Measurements from ENCODE around the gene HCFC1R1.

The HCFC1R1 gene

DNA sequence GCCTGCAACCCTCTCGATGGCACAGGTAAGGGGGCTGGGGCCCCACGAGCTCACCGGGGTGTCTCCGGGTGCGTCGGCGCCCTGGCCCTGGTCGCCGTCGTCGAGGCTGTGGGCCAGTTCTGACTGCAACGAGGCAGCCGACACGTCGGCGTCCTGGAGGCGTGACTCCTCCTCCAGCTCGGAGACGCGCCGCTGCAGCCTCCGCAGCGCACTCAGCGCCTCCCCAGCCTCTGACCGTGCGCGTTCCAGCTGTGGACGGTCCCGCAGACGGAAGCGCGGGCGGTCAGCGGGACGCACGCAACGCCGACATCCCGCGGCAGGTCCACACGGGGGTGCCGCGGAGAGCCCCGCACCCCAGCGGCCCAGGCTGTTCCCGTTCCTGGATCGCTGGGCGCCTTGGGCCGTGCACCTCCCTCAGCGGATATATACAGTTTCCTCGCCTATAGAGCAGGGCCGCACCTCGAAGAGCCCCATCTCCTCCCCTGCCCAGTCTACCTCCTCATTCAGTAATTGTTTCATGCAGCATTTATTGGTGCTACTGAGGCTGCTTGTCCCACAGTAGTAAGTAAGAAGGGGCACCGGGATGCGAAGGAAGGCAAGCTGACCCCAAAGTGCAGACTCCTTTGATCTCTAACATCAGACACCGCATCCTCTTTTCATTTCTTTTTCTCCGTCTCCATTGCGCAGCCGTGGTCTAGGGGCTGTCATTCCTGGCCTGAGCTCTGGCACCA lies 5.9 kb upstream of the HCFC1R1 start:
- peaks cover 0 to 16% of the 10 kb centered on the region in 2 donors for H3K4me1 ChIP-seq (ENCODE audit: control insufficient read depth in 1 of 2, insufficient read depth in 2 of 2, low read length in 2 of 2)
- H3K36me3 ChIP-seq (ENCODE audit: control insufficient read depth in 1 of 2, insufficient read depth in 2 of 2, low read length in 2 of 2): peaks cover 12 to 14% of the 10 kb centered on the region in 2 donors
- H3K27ac ChIP-seq (ENCODE audit: low read length): no peak overlapping the region
- H3K4me3 ChIP-seq (ENCODE audit: low read depth in 1 of 2, low read length in 2 of 2): peak overlapping the region in 1 of 2 donors; percentile 38
- no peaks in the 10 kb centered on the region for H3K9me3 ChIP-seq (ENCODE audit: control insufficient read depth in 1 of 2, low read length in 2 of 2)
- H3K27me3 ChIP-seq (ENCODE audit: low read depth, low read length): peaks cover 21% of the 10 kb centered on the region

DNA sequence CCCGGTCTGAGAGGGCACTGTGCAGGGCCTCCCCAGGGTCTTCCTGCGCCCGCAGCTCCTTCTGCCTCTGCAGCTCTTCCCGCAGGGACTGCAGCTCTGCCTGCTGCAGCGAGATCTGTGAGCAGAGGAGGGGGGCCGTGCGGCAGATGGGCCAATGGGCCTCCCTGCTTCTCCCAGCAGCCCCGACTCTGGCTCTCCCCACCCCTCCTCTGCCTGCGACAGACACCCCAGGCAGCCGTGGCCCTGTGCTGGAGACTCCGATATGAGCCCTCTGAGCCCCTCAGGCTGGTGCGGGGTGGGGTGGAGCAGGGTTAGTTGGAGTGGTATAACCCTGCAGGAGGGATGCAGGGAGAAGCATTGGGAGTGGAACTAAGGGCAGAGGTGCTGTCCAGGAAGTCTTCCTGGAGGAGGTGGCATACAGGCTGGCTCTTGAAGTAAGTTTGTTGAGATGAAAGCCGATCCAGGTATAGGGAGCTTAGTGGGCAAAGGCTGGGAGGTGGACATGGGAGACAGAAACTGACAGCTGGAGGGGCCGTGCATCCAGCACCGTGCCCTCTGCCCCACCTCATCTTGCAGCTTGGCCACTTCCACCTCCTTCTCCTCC lies 5.1 kb upstream of the HCFC1R1 start:
- Histone ChIP-seq H3K4me1 (ENCODE audit: control insufficient read depth in 1 of 2, insufficient read depth in 2 of 2, low read length in 2 of 2) (peaks cover 0 to 16% of the 10 kb centered on the region in 2 donors), H3K27ac (ENCODE audit: low read length) (no peak overlapping the region), H3K9me3 (ENCODE audit: control insufficient read depth in 1 of 2, low read length in 2 of 2) (no peaks in the 10 kb centered on the region), H3K27me3 (ENCODE audit: low read depth, low read length) (peaks cover 21% of the 10 kb centered on the region), H3K4me3 (ENCODE audit: low read depth in 1 of 2, low read length in 2 of 2) (no peak overlapping the region), H3K36me3 (ENCODE audit: control insufficient read depth in 1 of 2, insufficient read depth in 2 of 2, low read length in 2 of 2) (peaks cover 12 to 14% of the 10 kb centered on the region in 2 donors)

DNA sequence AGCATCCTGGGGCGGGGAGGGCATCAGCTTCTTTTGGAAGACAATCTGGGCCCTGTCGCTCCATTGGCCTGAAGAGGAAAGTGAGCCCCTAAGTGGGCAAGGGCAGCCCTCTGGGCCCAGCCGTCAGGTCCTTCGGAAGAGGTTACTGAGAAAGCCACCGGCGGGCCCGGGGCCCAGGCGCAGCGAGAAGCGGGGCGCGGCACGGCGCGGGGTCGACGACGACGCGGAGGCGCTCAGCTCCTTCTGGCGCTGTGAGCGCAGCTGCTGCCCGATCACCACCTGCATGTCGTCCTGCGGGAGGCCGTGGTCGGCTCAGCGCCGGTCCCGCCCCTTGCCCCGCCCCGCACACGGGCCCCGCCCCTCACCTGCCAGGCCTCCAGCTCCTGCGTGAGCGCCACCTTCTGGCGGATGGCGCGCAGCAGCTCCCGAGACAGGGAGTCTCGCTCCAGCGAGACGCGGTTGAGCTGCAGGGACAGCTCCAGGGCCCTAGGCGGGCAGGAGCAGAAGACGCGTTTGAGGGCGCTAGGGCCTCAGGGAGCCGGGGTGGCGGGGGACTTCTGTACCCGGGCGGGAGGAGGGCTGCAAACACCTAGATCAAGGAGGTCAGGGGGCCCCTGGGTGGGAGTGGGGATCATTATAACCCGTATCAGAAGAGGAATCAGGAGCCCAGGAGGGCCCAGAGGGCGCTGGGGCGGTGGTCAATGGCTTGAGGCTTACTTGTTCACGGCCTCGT lies 4.4 kb upstream of the HCFC1R1 start:
- Histone ChIP-seq H3K36me3 (ENCODE audit: control insufficient read depth in 1 of 2, insufficient read depth in 2 of 2, low read length in 2 of 2) (peaks cover 12 to 14% of the 10 kb centered on the region in 2 donors), H3K4me1 (ENCODE audit: control insufficient read depth in 1 of 2, insufficient read depth in 2 of 2, low read length in 2 of 2) (peaks cover 2 to 22% of the 10 kb centered on the region in 2 donors), H3K27me3 (ENCODE audit: low read depth, low read length) (peaks cover 21% of the 10 kb centered on the region), H3K27ac (ENCODE audit: low read length) (no peak overlapping the region), H3K4me3 (ENCODE audit: low read depth in 1 of 2, low read length in 2 of 2) (no peak overlapping the region), H3K9me3 (ENCODE audit: control insufficient read depth in 1 of 2, low read length in 2 of 2) (no peaks in the 10 kb centered on the region)

DNA sequence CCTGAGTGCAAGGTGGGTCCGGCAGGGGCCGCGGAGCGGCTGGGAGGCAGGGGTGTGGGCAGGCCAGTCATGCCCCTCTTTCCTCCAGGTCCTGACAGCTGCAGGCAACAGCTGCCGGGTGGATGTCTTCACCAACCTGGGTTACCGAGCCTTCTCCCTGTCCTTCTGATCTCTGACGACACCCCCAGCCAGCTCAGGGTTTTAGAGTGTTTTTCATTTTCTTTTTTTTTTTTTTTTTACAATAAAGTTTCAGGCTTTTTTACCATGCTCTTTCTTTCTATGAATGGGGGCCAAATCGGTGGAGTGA lies 3.7 kb upstream of the HCFC1R1 start:
- H3K27ac ChIP-seq (ENCODE audit: low read length): no peak overlapping the region
- peaks cover 9 to 29% of the 10 kb centered on the region in 2 donors for H3K4me1 ChIP-seq (ENCODE audit: control insufficient read depth in 1 of 2, insufficient read depth in 2 of 2, low read length in 2 of 2)
- H3K36me3 ChIP-seq (ENCODE audit: control insufficient read depth in 1 of 2, insufficient read depth in 2 of 2, low read length in 2 of 2): peaks cover 12 to 19% of the 10 kb centered on the region in 2 donors
- no peak overlapping the region for H3K4me3 ChIP-seq (ENCODE audit: low read depth in 1 of 2, low read length in 2 of 2)
- H3K9me3 ChIP-seq (ENCODE audit: control insufficient read depth in 1 of 2, low read length in 2 of 2): no peaks in the 10 kb centered on the region
- H3K27me3 ChIP-seq (ENCODE audit: low read depth, low read length): peaks cover 21% of the 10 kb centered on the region

DNA sequence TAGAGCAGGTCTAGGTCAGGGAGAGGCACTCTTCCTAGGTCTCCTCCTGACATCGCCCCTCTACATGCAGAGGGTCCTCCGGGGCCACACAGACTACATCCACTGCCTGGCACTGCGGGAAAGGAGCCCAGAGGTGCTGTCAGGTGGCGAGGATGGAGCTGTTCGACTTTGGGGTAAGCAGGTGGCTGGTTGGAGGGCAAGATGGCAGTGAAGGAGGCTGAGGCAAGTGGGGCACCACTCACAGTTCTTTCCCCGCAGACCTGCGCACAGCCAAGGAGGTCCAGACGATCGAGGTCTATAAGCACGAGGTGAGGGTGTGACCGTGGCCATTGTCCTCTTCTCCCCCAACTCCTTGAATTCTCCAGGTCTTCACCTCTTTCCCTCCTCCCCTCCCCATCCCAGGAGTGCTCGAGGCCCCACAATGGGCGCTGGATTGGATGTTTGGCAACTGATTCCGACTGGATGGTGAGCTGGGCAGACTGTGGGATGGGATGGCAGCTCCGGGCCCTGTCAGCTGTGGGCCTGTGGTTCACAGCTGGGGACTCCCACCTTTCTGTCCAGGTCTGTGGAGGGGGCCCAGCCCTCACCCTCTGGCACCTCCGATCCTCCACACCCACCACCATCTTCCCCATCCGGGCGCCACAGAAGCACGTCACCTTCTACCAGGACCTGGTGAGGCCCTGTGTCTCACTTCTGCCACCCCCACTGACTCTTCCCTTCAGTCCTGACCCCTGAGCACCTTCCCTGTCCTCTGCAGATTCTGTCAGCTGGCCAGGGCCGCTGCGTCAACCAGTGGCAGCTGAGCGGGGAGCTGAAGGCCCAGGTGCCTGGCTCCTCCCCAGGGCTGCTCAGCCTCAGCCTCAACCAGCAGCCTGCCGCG lies 3.1 kb upstream of the HCFC1R1 start:
- H3K27ac ChIP-seq (ENCODE audit: low read length): no peak overlapping the region
- peaks cover 12 to 23% of the 10 kb centered on the region in 2 donors for H3K36me3 ChIP-seq (ENCODE audit: control insufficient read depth in 1 of 2, insufficient read depth in 2 of 2, low read length in 2 of 2)
- H3K4me1 ChIP-seq (ENCODE audit: control insufficient read depth in 1 of 2, insufficient read depth in 2 of 2, low read length in 2 of 2): peaks cover 15 to 34% of the 10 kb centered on the region in 2 donors
- H3K9me3 ChIP-seq (ENCODE audit: control insufficient read depth in 1 of 2, low read length in 2 of 2): no peaks in the 10 kb centered on the region
- peaks cover 21% of the 10 kb centered on the region for H3K27me3 ChIP-seq (ENCODE audit: low read depth, low read length)
- no peak overlapping the region for H3K4me3 ChIP-seq (ENCODE audit: low read depth in 1 of 2, low read length in 2 of 2)

DNA sequence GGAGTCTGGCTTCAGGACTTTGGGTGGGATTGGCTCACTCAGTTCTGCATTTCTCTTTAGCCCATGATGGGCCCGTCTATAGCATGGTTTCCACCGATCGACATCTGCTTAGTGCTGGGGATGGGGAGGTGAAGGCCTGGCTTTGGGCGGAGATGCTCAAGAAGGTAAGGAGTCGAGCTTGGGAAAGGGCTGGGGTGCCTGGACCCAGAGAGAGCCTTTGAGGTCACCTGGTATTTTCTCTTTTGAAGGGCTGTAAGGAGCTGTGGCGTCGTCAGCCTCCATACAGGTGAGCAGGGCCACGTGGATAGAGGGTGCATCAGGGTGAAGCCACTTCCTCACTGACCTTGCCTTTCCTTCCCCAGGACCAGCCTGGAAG lies 2.2 kb upstream of the HCFC1R1 start:
- Histone ChIP-seq H3K27me3 (ENCODE audit: low read depth, low read length) (peaks cover 21% of the 10 kb centered on the region), H3K4me1 (ENCODE audit: control insufficient read depth in 1 of 2, insufficient read depth in 2 of 2, low read length in 2 of 2) (peaks cover 15 to 39% of the 10 kb centered on the region in 2 donors), H3K27ac (ENCODE audit: low read length) (no peak overlapping the region), H3K36me3 (ENCODE audit: control insufficient read depth in 1 of 2, insufficient read depth in 2 of 2, low read length in 2 of 2) (peaks cover 15 to 31% of the 10 kb centered on the region in 2 donors), H3K4me3 (ENCODE audit: low read depth in 1 of 2, low read length in 2 of 2) (no peak overlapping the region), H3K9me3 (ENCODE audit: control insufficient read depth in 1 of 2, low read length in 2 of 2) (no peaks in the 10 kb centered on the region)

DNA sequence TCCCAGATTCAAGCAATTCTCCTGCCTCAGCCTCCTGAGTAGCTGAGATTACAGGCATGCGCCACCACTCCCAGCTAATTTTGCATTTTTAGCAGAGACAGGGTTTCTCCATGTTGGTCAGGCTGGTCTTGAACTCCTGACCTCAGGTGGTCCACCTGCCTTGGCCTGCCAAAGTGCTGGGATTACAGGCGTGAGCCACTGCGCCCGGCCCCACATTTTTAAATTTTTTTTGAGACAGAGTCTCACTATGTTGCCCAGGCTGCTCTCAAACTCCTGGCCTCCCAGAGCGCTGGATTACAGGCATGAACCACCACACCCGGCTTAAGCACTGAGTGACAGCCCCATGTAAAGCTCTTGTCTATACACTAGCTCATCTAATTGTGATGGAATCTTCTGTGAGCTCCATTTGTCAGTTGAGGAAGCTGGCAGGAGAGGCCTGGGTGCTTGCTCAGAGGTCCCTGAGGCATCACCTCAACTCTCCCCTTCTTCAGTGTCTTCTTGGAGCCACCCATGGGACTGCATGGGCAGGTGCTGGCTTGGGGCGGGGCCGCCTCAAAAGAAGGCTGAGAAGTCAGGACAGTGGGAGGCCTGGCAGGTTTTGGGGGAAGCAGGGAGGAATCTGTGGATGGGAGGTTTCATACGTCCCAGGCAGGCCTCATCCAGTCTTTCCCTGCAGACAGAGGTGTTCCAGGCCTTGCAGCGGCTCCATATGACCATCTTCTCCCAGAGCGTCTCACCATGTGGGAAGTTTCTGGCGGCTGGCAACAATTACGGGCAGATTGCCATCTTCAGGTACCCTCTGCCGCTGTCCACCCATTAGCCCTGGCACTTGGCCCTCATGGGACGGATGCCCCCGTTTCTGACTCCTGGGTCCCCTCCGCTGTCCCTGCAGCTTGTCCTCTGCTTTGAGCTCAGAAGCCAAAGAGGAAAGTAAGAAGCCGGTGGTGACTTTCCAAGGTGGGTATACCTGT lies 1.6 kb upstream of the HCFC1R1 start:
- no peaks in the 10 kb centered on the region for H3K9me3 ChIP-seq (ENCODE audit: control insufficient read depth in 1 of 2, low read length in 2 of 2)
- H3K27ac ChIP-seq (ENCODE audit: low read length): no peak overlapping the region
- H3K4me3 ChIP-seq (ENCODE audit: low read depth in 1 of 2, low read length in 2 of 2): no peak overlapping the region
- peaks cover 15 to 39% of the 10 kb centered on the region in 2 donors for H3K4me1 ChIP-seq (ENCODE audit: control insufficient read depth in 1 of 2, insufficient read depth in 2 of 2, low read length in 2 of 2)
- H3K27me3 ChIP-seq (ENCODE audit: low read depth, low read length): peaks cover 15% of the 10 kb centered on the region
- H3K36me3 ChIP-seq (ENCODE audit: control insufficient read depth in 1 of 2, insufficient read depth in 2 of 2, low read length in 2 of 2): peaks cover 15 to 36% of the 10 kb centered on the region in 2 donors

DNA sequence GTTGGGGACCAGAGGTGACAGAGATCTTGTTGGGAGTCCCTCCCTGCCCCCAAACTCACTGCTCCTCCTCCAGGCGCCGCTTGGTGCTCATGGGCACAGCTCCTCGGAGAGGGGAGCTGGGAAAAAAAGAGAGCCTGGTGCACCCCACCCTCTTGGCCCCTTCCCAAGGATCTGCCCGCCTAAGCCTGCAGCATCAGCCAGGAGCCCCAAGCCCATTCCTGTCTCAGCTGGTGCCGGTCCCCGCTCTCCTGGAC lies 400 bp downstream of the HCFC1R1 start:
- peaks cover 15 to 38% of the 10 kb centered on the region in 2 donors for H3K36me3 ChIP-seq (ENCODE audit: control insufficient read depth in 1 of 2, insufficient read depth in 2 of 2, low read length in 2 of 2)
- peak overlapping the region; percentile 95 for H3K27ac ChIP-seq (ENCODE audit: low read length)
- H3K4me1 ChIP-seq (ENCODE audit: control insufficient read depth in 1 of 2, insufficient read depth in 2 of 2, low read length in 2 of 2): peaks cover 15 to 31% of the 10 kb centered on the region in 2 donors
- no peaks in the 10 kb centered on the region for H3K9me3 ChIP-seq (ENCODE audit: control insufficient read depth in 1 of 2, low read length in 2 of 2)
- H3K4me3 ChIP-seq (ENCODE audit: low read depth in 1 of 2, low read length in 2 of 2): peak overlapping the region; percentile 69 to 81
- peaks cover 1% of the 10 kb centered on the region for H3K27me3 ChIP-seq (ENCODE audit: low read depth, low read length)

DNA sequence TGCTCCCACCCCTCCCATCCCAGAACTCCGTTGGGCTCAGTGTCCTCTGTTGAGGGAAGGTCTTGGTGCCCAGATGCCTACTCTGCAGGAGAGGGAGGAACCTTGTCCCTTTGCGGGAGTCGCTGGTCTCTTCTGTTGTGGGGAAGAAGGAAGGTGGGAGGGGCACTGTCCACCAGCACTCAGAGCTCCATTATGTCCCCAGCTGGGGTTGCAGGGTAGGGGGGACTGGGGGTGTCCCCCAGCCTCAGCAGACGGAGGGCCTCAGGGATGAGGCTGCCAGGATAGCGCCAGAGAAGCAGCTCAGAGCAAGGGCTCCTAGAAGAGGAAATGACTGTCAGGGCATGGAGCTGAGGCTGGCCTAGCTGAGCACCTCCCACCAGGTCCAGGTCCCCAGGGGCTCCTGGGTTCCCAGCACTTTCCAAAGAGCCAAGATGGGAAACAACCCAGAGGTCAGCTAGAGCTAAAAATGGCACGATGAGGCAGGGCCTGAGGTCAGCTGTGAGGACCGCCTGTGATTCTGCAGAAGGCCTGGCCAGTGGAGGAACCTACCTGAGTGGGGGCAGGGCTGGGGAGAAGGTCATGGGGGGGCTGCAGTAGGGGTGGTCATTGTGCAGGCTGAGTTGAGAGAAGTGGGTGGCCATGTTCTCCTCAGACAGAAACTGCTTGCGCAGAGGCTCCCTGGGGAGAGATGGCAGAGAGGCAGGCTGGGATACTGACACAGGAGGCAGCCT lies 893 bp downstream of the HCFC1R1 start:
- Histone ChIP-seq H3K4me1 (ENCODE audit: control insufficient read depth in 1 of 2, insufficient read depth in 2 of 2, low read length in 2 of 2) (peaks cover 15 to 31% of the 10 kb centered on the region in 2 donors), H3K4me3 (ENCODE audit: low read depth in 1 of 2, low read length in 2 of 2) (peak overlapping the region; percentile 69 to 81), H3K27ac (ENCODE audit: low read length) (peak overlapping the region; percentile 95), H3K36me3 (ENCODE audit: control insufficient read depth in 1 of 2, insufficient read depth in 2 of 2, low read length in 2 of 2) (peaks cover 15 to 38% of the 10 kb centered on the region in 2 donors), H3K27me3 (ENCODE audit: low read depth, low read length) (peaks cover 6% of the 10 kb centered on the region), H3K9me3 (ENCODE audit: control insufficient read depth in 1 of 2, low read length in 2 of 2) (no peaks in the 10 kb centered on the region)

DNA sequence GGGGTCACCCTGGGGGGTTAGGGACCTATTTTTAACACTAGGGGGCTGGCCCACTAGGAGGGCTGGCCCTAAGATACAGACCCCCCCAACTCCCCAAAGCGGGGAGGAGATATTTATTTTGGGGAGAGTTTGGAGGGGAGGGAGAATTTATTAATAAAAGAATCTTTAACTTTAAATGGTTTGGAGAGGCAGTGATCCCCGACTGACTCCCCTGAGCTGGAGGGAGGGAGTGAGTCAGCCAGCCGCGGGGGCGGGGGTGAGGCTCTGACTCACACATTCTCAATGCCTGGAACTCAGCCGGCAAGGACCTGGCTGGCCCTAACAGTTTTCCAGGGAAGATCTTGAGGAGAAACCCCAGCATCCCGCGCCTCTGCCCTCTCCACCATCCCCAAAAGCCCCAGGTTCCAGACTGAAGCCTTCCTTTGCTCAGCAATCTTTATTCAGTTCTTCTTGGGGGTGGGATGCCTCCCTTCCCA lies 1.5 kb downstream of the HCFC1R1 start:
- H3K4me3 ChIP-seq (ENCODE audit: low read depth in 1 of 2, low read length in 2 of 2): peak overlapping the region; percentile 69 to 81
- H3K27me3 ChIP-seq (ENCODE audit: low read depth, low read length): peaks cover 12% of the 10 kb centered on the region
- H3K36me3 ChIP-seq (ENCODE audit: control insufficient read depth in 1 of 2, insufficient read depth in 2 of 2, low read length in 2 of 2): peaks cover 15 to 35% of the 10 kb centered on the region in 2 donors
- H3K4me1 ChIP-seq (ENCODE audit: control insufficient read depth in 1 of 2, insufficient read depth in 2 of 2, low read length in 2 of 2): peaks cover 15 to 34% of the 10 kb centered on the region in 2 donors
- peak overlapping the region; percentile 95 for H3K27ac ChIP-seq (ENCODE audit: low read length)
- H3K9me3 ChIP-seq (ENCODE audit: control insufficient read depth in 1 of 2, low read length in 2 of 2): no peaks in the 10 kb centered on the region

All from muscle layer of duodenum (tissue), 2 donors.